HCT116 (cell line): ENCODE measurements around the gene TMEM82. TPM values are rescaled to one million over a fixed set of nuclear protein-coding genes. Genes with fewer than 3 reads are reported as not detected.

Experiments used
- ATAC-seq: fragments of 200-7000 bp; cut with Tn5 transposase; 2 replicates; pipeline ENCODE4 v1.9.1; 2020; ENCODE audit warnings: mild to moderate bottlenecking, moderate library complexity
- BruUV-seq: library from RNA; stranded (reverse); fragments of 400-500 nt; replicated peaks from 2 replicates; lab custom pipeline; 2021; lab: Mats Ljungman, UMichigan
- CTCF ChIA-PET: fragments of 300-600 bp; sonication (Branson Sonifier 250); formaldehyde crosslinking; loops from one replicate; lab custom pipeline; 2021; ENCODE audit warnings: antibody characterized with exemption; lab: Charles Lee
- POLR2A ChIA-PET: fragments of 300-600, 350-600 bp; sonication (Branson Sonifier 250); formaldehyde crosslinking; loops from one replicate; lab custom pipeline; 2021; ENCODE audit warnings: antibody characterized with exemption; lab: Charles Lee
- RAD21 ChIA-PET, 2 experiments: fragments of 300-600 bp; sonication (Branson Sonifier 250); formaldehyde crosslinking; loops; one replicate each; lab custom pipeline; 2023; ENCODE audit warnings: low total read pairs in 2 of 2; ENCODE audit not compliant: uncharacterized antibody in 2 of 2, unreplicated experiment in 2 of 2, low non-redundant PET in 1 of 2; lab: Charles Lee
- DNase-seq: peaks from one replicate; pipeline ENCODE4 v3.0.0-alpha.2; 2010; ENCODE audit warnings: low read depth, low spot score
- H2AFZ ChIP-seq: fragments of 200-600 bp; shearing (Covaris generic), sonication (generic); 2 replicates; pipeline ENCODE4 v1.6.1; 2017; ENCODE audit warnings: low read depth, mixed run types, mixed read lengths, antibody characterized with exemption, low read length; ENCODE audit not compliant: poor library complexity, severe bottlenecking
- H3K27ac ChIP-seq: 2 replicates; pipeline ENCODE4 v1.5.1; 2012; ENCODE audit warnings: low read depth, low read length
- H3K27me3 ChIP-seq: fragments of 200-600 bp; sonication (generic); 2 replicates; pipeline ENCODE4 v1.6.1; 2016; ENCODE audit warnings: mixed run types, low read length, mixed read lengths; ENCODE audit not compliant: insufficient read depth
- H3K36me3 ChIP-seq, 2 experiments: fragments of 200-500 bp in 1 of 2; fragments of 200-600 bp in 1 of 2; sonication (Bioruptor generic) in 1 of 2; sonication (generic) in 1 of 2; 2 replicates each; pipeline versions ENCODE4 v1.5.1 to v1.6.1; 2014 to 2016; ENCODE audit warnings: low read length in 2 of 2, inconsistent platforms in 1 of 2, mixed read lengths in 1 of 2, mixed run types in 1 of 2; ENCODE audit not compliant: insufficient read depth in 2 of 2, control insufficient read depth in 1 of 2
- H3K4me1 ChIP-seq, 2 experiments: fragments of 200-600 bp in 1 of 2; sonication (generic) in 1 of 2; 2 replicates each; pipeline versions ENCODE4 v1.5.1 to v1.6.1; 2012 to 2017; ENCODE audit warnings: low read length in 2 of 2, inconsistent platforms in 1 of 2, mild to moderate bottlenecking in 1 of 2, mixed read lengths in 1 of 2, mixed run types in 1 of 2, moderate library complexity in 1 of 2; ENCODE audit not compliant: insufficient read depth in 2 of 2, control insufficient read depth in 1 of 2
- H3K4me2 ChIP-seq: fragments of 200-600 bp; sonication (generic); 2 replicates; pipeline ENCODE4 v1.6.1; 2017; ENCODE audit warnings: mixed run types, low read length, mixed read lengths
- H3K4me3 ChIP-seq, 2 experiments: fragments of 200-600 bp in 1 of 2; sonication (generic) in 1 of 2; replicated peaks in 1 of 2; 2 replicates each; pipeline ENCODE4 v1.5.1; 2011 to 2016; ENCODE audit warnings: low read length in 2 of 2, control low read depth in 1 of 2, low read depth in 1 of 2, mild to moderate bottlenecking in 1 of 2, mixed read lengths in 1 of 2, mixed run types in 1 of 2
- H3K79me2 ChIP-seq: fragments of 200-600 bp; sonication (generic); 2 replicates; pipeline ENCODE4 v1.6.1; 2017; ENCODE audit warnings: mild to moderate bottlenecking, mixed run types, low read length, moderate library complexity, mixed read lengths; ENCODE audit not compliant: insufficient read depth
- H3K9ac ChIP-seq: fragments of 200-600 bp; sonication (generic); 2 replicates; pipeline ENCODE4 v1.6.1; 2016; ENCODE audit warnings: low read length, mixed read lengths
- H3K9me2 ChIP-seq: fragments of 200-600 bp; sonication (generic), shearing (Covaris generic); 2 replicates; pipeline ENCODE4 v1.6.1; 2017; ENCODE audit warnings: mixed run types, mild to moderate bottlenecking, moderate library complexity; ENCODE audit not compliant: insufficient read depth
- H3K9me3 ChIP-seq, 2 experiments: fragments of 200-500 bp in 1 of 2; fragments of 200-600 bp in 1 of 2; sonication (Bioruptor generic) in 1 of 2; sonication (generic) in 1 of 2; 2 replicates each; pipeline ENCODE4 v1.6.1; 2014 to 2017; ENCODE audit warnings: low read length in 2 of 2, mixed read lengths in 2 of 2, inconsistent platforms in 1 of 2, low read depth in 1 of 2, mild to moderate bottlenecking in 1 of 2, mixed run types in 1 of 2, moderate library complexity in 1 of 2; ENCODE audit not compliant: control insufficient read depth in 1 of 2, insufficient read depth in 1 of 2
- H4K20me1 ChIP-seq: fragments of 200-600 bp; sonication (generic), shearing (Covaris generic); 2 replicates; pipeline ENCODE4 v1.6.1; 2017; ENCODE audit warnings: mixed run types, mild to moderate bottlenecking, moderate library complexity; ENCODE audit not compliant: insufficient read depth
- CBX3 ChIP-seq: IDR thresholded peaks from 2 replicates; pipeline ENCODE4 v1.6.1; 2012; ENCODE audit warnings: low read depth
- EGR1 ChIP-seq: IDR thresholded peaks from 2 replicates; pipeline ENCODE4 v1.6.1; 2012; ENCODE audit warnings: low read depth
- ELF1 ChIP-seq: IDR thresholded peaks from 2 replicates; pipeline ENCODE4 v1.6.1; 2012; ENCODE audit warnings: low read depth, borderline replicate concordance
- EZH2 ChIP-seq: fragments of 200-600 bp; sonication (generic); IDR thresholded peaks from 2 replicates; pipeline ENCODE4 v1.6.1; 2017; ENCODE audit warnings: antibody characterized with exemption, mixed run types
- EZH2phosphoT487 ChIP-seq: fragments of 200-600 bp; IDR thresholded peaks from 2 replicates; pipeline ENCODE4 v1.6.1; 2018; ENCODE audit warnings: antibody characterized with exemption, borderline replicate concordance
- FOSL1 ChIP-seq: IDR thresholded peaks from 2 replicates; pipeline ENCODE4 v1.6.1; 2012; ENCODE audit warnings: low read depth
- JUND ChIP-seq: IDR thresholded peaks from 2 replicates; pipeline ENCODE4 v1.6.1; 2012
- POLR2A ChIP-seq: IDR thresholded peaks from 2 replicates; pipeline ENCODE4 v1.7.0; 2011; ENCODE audit warnings: borderline replicate concordance; ENCODE audit not compliant: insufficient read depth, insufficient read length; ENCODE audit errors: extremely low read depth
- RAD21 ChIP-seq: IDR thresholded peaks from 2 replicates; pipeline ENCODE4 v1.6.1; 2012; ENCODE audit warnings: low read depth, mild to moderate bottlenecking
- SIN3A ChIP-seq: IDR thresholded peaks from 2 replicates; pipeline ENCODE4 v1.6.1; 2012; ENCODE audit warnings: low read depth
- SRF ChIP-seq: IDR thresholded peaks from 2 replicates; pipeline ENCODE4 v1.6.1; 2012; ENCODE audit warnings: low read depth
- TCF7L2 ChIP-seq: IDR thresholded peaks from 2 replicates; pipeline ENCODE4 v1.7.0; 2011; ENCODE audit warnings: borderline replicate concordance, inconsistent platforms; ENCODE audit not compliant: insufficient read depth, insufficient read length; ENCODE audit errors: extremely low read depth
- YY1 ChIP-seq: IDR thresholded peaks from 2 replicates; pipeline ENCODE4 v1.6.1; 2011; ENCODE audit warnings: low read length, low read depth, moderate library complexity, mild to moderate bottlenecking; ENCODE audit not compliant: insufficient replicate concordance; ENCODE audit errors: extremely low read depth
- ZFX ChIP-seq: fragments of 450-650 bp; IDR thresholded peaks from 2 replicates; pipeline ENCODE4 v1.6.1; 2017
- intact Hi-C: fragments of 100-400 bp; cut with micrococcal nuclease; formaldehyde crosslinking; loops from 2 replicates; pipeline ENCODE4 v1.10.0; 2022
- total RNA-seq: library from RNA; stranded (reverse); gene quantifications from one replicate; pipeline ENCODE4 v1.2.1, GENCODE V29; 2021; ENCODE audit not compliant: unreplicated experiment
- TF ChIP-seq, protein P1 (sequence below): IDR thresholded peaks from 2 replicates; pipeline ENCODE4 v1.6.1; 2012
- TF ChIP-seq, protein P2 (sequence below): IDR thresholded peaks from 2 replicates; pipeline ENCODE4 v1.6.1; 2012
- TF ChIP-seq, protein P3 (sequence below), 3 experiments: fragments of 200-600 bp in 1 of 3; sonication (generic) in 1 of 3; IDR thresholded peaks in 2 of 3; conservative IDR thresholded peaks in 1 of 3; 2 replicates each; pipeline ENCODE4 v1.5.1; 2012 to 2017; ENCODE audit warnings: low read depth in 2 of 3, low read length in 2 of 3, antibody characterized with exemption in 1 of 3, borderline replicate concordance in 1 of 3, control low read depth in 1 of 3, mild to moderate bottlenecking in 1 of 3, mixed read lengths in 1 of 3, mixed run types in 1 of 3, moderate library complexity in 1 of 3; ENCODE audit not compliant: insufficient read depth in 1 of 3
- TF ChIP-seq, protein P4 (sequence below): IDR thresholded peaks from 2 replicates; pipeline ENCODE4 v1.6.1; 2012; ENCODE audit warnings: low read depth

TMEM82 gene
- total RNA-seq, 1 experiment from 2014 or later, result not detected

DNA sequence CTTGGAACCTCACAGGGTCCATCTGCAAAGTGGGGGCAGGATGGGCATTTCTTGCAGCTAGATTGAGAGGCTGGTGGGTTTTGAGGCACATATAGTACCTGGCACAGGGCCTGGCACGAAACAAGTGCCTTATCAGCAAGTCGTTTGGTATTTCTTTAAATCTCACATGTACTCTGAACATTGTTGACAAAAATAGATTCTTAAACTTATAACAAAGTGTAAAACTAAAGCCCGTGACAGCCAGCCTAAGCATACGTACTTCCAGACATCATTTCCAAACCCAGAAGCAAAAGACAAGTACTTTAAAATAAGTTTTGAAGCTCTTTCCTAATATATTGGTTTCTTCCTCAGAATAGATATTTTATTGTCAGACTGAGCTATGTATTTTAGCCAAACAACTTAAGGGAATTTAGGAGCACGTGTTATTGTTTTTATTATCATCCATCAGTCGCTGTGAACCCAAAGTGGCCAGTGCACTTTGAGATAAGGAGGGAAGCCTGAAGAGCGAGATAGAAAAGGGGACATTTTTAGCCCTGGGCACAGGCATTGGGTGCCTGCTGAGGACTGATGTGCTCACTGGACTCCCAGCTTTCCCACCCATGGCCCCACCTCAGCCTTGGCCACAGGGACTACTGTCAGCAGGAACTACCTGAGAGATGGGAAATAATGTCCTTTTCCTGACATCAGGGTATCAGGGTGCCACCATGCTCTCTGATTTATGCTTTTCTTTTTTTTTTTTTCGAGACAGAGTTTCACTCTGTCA, 19.2 kb downstream of the TMEM82 start (continued):
- TF ChIP-seq YY1, result no peak
- TF ChIP-seq JUND, result no peak
- no peak for TF ChIP-seq CBX3
- no peak for TF ChIP-seq ZFX
- TF ChIP-seq FOSL1, result no peak
- no peak for TF ChIP-seq POLR2A
- TF ChIP-seq, protein P1, sequence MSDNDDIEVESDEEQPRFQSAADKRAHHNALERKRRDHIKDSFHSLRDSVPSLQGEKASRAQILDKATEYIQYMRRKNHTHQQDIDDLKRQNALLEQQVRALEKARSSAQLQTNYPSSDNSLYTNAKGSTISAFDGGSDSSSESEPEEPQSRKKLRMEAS, result no peak
- no peak for TF ChIP-seq TCF7L2
- TF ChIP-seq ELF1, result no peak
- TF ChIP-seq, all 23 proteins: peak for 0

DNA sequence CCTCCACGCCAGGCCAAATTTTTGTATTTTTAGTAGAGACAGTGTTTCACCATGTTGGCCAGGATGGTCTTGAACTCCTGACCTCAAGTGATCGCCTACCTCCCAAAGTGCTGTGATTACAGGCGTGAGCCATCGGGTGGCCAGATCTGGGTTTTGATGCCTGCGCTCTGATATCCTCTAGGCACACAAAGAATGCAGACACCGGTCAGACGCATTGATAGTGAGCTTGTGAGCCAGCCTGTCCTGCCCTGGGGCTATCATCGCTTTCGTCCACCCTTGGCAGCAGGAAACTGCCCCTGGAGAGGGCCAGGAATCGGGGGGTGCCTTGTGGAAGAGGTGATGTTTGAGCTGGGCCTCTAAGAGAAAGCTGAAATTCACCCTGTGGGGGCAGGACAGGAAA, 20.2 kb downstream of the TMEM82 start:
- Histone ChIP-seq H3K4me1 (peaks cover 8 to 22% of the 10 kb centered on the region in 2 experiments; a peak in 3 of 4 replicates), H4K20me1 (no peaks in the 10 kb centered on the region), H3K79me2 (no peaks in the 10 kb centered on the region), H3K36me3 (no peaks in the 10 kb centered on the region), H3K4me3 (no peak overlapping the region), H3K27me3 (no peaks in the 10 kb centered on the region), H3K27ac (no peak overlapping the region), H3K9me2 (no peaks in the 10 kb centered on the region), H3K4me2 (no peak overlapping the region), H3K9ac (no peak overlapping the region), H3K9me3 (no peaks in the 10 kb centered on the region)
- intact Hi-C loops, result no loop called here
- BruUV-seq, result no TSS peak
- ATAC-seq, result peak; percentile 65
- TF ChIP-seq TCF7L2 (no peak), EZH2phosphoT487 (no peak), EGR1 (no peak), YY1 (no peak), SIN3A (no peak), ZFX (no peak), RAD21 (no peak), JUND (no peak), FOSL1 (no peak), SRF (no peak), EZH2 (no peak)
- TF ChIP-seq, protein P1, result no peak
- TF ChIP-seq, protein P2, sequence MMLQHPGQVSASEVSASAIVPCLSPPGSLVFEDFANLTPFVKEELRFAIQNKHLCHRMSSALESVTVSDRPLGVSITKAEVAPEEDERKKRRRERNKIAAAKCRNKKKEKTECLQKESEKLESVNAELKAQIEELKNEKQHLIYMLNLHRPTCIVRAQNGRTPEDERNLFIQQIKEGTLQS, result no peak
- TF ChIP-seq, protein P3, sequence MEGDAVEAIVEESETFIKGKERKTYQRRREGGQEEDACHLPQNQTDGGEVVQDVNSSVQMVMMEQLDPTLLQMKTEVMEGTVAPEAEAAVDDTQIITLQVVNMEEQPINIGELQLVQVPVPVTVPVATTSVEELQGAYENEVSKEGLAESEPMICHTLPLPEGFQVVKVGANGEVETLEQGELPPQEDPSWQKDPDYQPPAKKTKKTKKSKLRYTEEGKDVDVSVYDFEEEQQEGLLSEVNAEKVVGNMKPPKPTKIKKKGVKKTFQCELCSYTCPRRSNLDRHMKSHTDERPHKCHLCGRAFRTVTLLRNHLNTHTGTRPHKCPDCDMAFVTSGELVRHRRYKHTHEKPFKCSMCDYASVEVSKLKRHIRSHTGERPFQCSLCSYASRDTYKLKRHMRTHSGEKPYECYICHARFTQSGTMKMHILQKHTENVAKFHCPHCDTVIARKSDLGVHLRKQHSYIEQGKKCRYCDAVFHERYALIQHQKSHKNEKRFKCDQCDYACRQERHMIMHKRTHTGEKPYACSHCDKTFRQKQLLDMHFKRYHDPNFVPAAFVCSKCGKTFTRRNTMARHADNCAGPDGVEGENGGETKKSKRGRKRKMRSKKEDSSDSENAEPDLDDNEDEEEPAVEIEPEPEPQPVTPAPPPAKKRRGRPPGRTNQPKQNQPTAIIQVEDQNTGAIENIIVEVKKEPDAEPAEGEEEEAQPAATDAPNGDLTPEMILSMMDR (IDR thresholded peaks at IDR 0.05 in 2 of 3, conservative IDR thresholded peaks at IDR 0.05 in 1 of 3; ENCODE audit: borderline replicate concordance in 1 of 3, insufficient read depth in 1 of 3, low read depth in 2 of 3, low read length in 2 of 3), result no peak
- TF ChIP-seq, protein P4, sequence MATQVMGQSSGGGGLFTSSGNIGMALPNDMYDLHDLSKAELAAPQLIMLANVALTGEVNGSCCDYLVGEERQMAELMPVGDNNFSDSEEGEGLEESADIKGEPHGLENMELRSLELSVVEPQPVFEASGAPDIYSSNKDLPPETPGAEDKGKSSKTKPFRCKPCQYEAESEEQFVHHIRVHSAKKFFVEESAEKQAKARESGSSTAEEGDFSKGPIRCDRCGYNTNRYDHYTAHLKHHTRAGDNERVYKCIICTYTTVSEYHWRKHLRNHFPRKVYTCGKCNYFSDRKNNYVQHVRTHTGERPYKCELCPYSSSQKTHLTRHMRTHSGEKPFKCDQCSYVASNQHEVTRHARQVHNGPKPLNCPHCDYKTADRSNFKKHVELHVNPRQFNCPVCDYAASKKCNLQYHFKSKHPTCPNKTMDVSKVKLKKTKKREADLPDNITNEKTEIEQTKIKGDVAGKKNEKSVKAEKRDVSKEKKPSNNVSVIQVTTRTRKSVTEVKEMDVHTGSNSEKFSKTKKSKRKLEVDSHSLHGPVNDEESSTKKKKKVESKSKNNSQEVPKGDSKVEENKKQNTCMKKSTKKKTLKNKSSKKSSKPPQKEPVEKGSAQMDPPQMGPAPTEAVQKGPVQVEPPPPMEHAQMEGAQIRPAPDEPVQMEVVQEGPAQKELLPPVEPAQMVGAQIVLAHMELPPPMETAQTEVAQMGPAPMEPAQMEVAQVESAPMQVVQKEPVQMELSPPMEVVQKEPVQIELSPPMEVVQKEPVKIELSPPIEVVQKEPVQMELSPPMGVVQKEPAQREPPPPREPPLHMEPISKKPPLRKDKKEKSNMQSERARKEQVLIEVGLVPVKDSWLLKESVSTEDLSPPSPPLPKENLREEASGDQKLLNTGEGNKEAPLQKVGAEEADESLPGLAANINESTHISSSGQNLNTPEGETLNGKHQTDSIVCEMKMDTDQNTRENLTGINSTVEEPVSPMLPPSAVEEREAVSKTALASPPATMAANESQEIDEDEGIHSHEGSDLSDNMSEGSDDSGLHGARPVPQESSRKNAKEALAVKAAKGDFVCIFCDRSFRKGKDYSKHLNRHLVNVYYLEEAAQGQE, result no peak
- TF ChIP-seq, all 23 proteins: peak for 0
- no peak overlapping the region for H2AFZ ChIP-seq
- ChIA-PET CTCF (interaction anchor here (0.9 kb wide), 1 partner anchor 29 kb away, joined by 3 read pairs; no protein-coding TSS in a partner anchor), RAD21 (no interaction called here), POLR2A (interaction anchor here (0.7 kb wide), 1 partner anchor 313 kb away, joined by 3 read pairs; no protein-coding TSS in a partner anchor)
- DNase-seq, result no peak
